NCI-H82 treated with DMSO at 0.1 percent for 48 hours (cell line): ENCODE results near the gene CXCL12.

Experiments used
- DNase-seq: peaks from one replicate; lab custom pipeline; 2025; ENCODE audit not compliant: unreplicated experiment; lab: John Stamatoyannopoulos, UW

CXCL12 gene

DNA sequence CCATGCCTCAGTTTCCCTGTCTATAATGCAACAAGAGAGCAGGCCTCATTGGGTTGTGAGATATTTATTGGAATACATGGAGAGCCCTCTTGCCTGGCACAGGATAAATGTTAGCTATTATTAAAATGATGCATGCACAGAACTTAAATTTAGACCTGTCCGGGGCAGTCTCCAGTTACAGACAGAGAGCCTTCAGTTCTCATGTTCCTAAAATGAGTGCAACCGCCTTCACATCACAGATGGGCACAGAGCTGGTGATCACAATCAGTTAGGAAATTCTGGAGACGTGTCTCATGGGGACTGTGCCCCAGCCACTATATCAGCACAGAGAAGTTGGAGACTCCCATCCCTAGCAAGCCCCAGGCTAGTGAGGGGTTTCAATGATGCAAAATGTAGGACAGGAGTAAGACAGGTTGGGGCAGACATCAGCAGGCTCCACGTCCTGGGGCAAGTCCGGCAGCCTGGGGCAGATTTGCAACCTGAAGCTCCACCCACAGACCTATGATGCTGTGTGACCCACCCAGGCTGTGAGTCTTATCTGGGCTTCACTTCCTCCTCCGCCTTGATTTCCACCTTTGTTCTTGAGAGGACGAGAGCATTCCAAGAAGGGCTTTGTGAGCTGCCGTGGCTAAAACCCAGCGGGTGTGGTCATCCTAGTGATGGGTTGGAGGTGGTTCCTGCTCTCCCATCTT lies 49.4 kb downstream of the CXCL12 start:
- DNase-seq = no peak

DNA sequence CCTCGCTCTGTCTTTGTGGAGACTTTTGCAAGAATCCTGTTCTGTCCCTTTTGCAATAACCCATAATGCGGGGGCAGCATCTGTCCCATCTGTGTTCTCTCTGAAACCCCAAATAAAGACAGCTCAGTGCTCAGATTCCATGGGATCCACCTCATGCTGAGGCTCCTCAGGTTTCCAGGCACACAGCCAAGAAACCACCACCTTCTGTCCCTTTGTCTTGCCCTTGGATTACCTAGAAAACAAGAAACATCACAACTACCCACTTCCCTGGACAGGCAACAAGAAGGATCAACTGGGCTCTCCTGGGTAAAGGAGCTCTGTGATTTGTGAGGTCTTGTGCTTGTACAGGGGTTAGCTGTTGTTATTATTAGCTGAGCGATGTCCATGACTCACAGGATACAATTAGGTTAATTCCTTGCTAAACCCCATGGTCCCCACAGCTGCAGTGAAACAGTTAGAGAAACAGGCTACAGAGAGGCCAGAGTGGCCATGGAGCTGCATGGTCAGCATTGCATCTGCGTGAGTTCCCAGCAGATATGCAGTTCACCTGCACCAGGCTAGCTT lies 50.2 kb downstream of the CXCL12 start:
- no peak for DNase-seq

DNA sequence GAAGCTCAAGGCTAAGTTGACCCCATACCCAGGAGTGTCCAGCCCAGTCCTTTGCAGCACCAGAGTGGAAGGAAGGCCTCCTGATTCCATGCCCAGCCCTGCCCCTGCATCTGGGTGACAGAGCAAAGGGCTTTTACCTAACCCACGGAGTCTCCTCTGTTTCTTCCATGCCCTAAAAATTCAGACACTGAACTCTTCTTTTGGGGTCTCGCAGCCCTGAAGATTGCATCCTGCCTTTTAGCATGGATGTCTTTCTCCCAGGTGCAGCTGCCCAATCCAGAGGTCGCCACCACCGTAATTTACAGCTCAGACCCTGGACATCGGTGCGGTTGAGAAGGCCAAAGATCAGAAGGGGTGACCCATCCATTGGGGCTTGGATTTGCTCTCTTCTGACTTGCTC lies 50.8 kb downstream of the CXCL12 start:
- DNase-seq = no peak

DNA sequence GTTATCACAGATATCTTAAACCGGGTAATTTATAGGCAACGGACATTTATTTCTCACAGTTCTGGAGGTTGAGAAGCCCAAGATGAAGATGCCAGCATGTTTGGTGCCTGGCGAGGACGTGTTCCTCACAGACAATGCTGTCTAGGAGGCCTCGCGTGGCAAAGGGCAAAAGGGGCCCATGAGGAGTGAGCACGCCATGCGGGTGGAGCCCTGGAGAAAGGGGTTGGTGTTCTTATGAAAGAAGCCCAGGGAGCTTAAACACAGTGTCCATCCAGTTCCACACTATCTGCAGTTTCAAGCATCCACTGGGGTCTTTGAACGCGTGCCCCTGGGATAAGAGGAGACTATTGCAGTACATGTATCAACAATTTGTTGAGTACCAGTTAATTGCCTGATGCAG lies 51.4 kb downstream of the CXCL12 start:
- DNase-seq = no peak

DNA sequence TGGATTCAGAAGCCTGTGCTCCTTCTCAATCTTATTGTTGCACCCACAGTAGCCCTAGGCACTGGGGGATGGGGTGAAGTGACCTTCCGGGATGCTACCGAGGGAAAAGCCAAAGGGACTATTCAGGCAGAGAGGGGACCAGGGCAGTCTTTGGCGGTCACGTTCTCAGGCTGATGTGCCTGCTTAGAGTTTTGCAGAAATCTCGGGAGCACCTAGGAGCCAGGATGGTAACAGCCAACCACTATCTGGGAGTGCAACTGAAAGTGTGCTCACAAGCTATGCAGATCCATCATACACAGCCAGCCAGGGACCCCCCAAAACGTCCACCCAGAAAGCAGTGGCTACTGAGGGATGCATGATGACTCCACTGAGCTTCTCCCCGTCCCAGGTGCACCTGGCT lies 52.4 kb downstream of the CXCL12 start:
- DNase-seq = no peak

DNA sequence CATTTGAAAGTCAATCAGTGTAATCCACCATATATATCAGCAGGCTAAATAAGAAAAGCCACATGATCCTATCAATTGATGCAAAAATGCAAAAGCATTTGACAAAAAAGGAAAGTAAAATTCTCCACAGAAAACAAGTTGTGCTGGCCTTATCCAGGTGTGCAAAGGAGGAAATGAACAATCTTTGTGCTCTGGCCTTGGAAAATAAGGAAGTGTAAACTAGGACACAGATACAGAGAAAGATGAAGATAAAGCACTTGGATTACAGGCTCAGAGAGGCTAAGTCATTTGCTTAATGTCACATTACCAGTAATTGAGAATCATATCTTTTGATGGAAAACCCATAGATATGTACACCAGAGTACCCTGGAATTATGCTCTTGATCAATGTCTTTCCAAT lies 54.5 kb downstream of the CXCL12 start:
- no peak for DNase-seq

DNA sequence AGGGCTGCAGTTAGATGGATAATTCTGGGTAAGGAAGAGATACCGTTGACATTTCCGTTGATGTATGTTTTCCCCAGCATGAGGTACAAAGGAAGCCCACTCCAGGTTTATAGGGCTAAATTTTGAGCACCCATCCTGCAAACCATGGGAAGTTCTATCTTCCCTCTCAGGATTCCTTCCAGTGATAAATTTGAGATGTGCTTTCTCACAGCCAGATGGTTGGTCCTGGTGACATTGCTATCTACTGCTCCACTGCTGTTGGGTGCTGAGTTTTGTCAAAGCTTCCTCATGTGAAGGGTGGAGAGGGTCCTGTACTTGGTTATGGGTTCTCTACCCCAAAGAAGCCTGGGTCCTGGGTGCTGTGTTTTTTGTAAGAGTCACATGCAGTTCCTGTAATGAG lies 57.4 kb downstream of the CXCL12 start:
- DNase-seq = no peak
